Activated CD8-positive, alpha-beta memory T cell treated with anti-CD3 and anti-CD28 coated beads for 36 hours (primary cell): ENCODE measurements around the gene STK32C. TPM values are rescaled to one million over a fixed set of nuclear protein-coding genes. Genes with fewer than 3 reads are reported as not detected.

ENCODE experiments used
- CTCF ChIA-PET: fragments of 350-600 bp; sonication (Branson Sonifier 250); formaldehyde crosslinking; loops from one replicate; lab custom pipeline; 2021; ENCODE audit warnings: antibody characterized with exemption; lab: Charles Lee
- POLR2A ChIA-PET: fragments of 350-600 bp; sonication (Branson Sonifier 250); formaldehyde crosslinking; loops from one replicate; lab custom pipeline; 2021; ENCODE audit warnings: antibody characterized with exemption; lab: Charles Lee
- total RNA-seq, 2 experiments: library from RNA; stranded (reverse); gene quantifications; one replicate each; pipeline ENCODE4 v1.2.3, GENCODE V29; 2021

STK32C gene
- total RNA-seq, 2 experiments from 2014 or later: 15.7 to 16.3 TPM

GRCh38 chr10:132255489-132256344, 52.0 kb downstream of the STK32C start:
- POLR2A ChIA-PET: no interaction called here
- CTCF ChIA-PET: no interaction called here

DNA sequence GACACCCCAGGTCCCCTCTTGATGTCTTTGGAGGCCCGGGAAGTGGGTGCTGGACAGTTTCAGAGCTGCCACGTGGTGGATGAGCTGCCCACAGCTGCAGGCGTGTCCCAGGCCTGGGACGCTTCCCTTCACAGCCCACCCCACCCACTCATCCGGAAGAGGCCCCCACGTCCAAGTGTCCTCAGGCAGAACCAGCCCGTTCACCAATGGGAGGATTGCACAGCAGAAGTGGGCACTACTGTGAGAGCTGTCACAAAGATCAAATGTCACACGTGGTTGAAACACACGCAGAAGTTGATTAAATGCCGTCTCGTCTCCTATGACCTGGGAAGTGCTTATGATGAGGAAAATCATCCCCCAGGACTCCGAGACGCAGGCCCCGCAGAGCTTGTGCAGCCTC, 52.9 kb downstream of the STK32C start:
- CTCF ChIA-PET: no interaction called here
- POLR2A ChIA-PET: no interaction called here

GRCh38 chr10:132253092-132253687, 54.6 kb downstream of the STK32C start:
- ChIA-PET POLR2A (interaction anchor here (0.6 kb wide), 1 partner anchor 128 kb away, joined by 4 read pairs; no protein-coding TSS in a partner anchor), CTCF (no interaction called here)

DNA sequence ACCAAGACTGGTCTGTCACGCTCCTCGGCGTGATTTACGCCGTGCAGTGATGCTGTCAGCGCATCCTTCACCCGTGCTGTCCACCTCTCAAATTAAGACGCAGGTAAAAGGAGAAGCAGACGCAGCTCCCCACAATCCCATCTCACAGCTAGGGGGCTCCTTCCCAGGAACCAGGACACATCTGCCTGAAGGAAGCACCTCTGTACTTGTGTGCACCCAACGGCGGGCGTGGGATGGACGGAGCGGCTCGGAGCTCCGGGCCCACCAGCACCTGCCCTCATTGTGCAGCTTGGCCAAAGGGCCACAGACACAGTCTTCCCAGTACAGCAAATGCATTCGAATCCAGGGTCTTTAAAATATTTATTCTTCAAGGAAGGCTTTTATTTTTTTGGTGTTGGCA, 55.3 kb downstream of the STK32C start:
- POLR2A ChIA-PET: no interaction called here
- CTCF ChIA-PET: no interaction called here

DNA sequence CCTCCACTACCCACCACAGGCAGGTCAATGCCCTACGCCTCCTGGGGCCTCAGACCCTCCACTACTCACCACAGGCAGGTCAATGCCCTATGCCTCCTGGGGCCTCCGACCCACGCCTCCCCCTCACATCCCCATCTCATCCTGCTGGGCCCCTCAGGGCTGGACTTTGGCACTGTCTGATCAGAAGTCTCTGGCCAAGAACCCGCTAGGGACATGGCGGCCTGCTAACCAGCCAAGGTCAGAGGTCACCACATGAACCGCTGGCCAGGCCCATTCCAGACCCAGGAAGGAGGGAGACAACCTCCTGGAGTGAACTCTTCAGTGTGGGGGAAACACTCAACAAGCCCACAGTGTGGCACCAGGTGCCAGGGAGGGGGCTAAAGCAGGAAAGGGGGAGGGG, 55.8 kb downstream of the STK32C start:
- CTCF ChIA-PET: no interaction called here
- POLR2A ChIA-PET: no interaction called here

GRCh38 chr10:132250481-132251475, 57.0 kb downstream of the STK32C start:
- ChIA-PET POLR2A (no interaction called here), CTCF (no interaction called here)

GRCh38 chr10:132249824-132250375, 57.9 kb downstream of the STK32C start:
- POLR2A ChIA-PET: no interaction called here
- CTCF ChIA-PET: no interaction called here

DNA sequence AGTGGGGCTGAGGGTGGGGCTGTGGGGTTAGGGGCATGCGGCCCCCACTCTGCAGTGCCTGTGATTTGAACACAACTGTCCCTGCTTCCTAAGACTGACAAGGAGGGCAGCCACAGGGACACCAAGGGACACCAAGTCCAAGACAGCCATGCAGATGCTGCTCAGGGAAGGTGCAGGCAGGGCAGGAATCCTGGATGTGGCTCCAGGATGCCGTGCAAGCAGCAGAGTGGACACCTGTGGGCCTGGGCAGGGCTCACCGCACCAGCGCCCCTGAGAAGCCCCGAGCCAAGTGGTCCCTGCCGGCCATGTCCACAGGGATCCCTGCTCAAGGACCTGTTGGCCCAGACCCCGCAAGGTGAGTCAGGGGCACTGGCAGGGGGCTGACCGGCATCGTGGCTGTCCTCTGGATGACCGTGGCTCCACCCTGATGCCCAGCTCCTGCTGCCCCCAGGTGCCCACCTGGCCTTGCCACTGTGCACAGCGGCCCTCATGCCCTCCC, 58.5 kb downstream of the STK32C start:
- ChIA-PET POLR2A (no interaction called here), CTCF (no interaction called here)

DNA sequence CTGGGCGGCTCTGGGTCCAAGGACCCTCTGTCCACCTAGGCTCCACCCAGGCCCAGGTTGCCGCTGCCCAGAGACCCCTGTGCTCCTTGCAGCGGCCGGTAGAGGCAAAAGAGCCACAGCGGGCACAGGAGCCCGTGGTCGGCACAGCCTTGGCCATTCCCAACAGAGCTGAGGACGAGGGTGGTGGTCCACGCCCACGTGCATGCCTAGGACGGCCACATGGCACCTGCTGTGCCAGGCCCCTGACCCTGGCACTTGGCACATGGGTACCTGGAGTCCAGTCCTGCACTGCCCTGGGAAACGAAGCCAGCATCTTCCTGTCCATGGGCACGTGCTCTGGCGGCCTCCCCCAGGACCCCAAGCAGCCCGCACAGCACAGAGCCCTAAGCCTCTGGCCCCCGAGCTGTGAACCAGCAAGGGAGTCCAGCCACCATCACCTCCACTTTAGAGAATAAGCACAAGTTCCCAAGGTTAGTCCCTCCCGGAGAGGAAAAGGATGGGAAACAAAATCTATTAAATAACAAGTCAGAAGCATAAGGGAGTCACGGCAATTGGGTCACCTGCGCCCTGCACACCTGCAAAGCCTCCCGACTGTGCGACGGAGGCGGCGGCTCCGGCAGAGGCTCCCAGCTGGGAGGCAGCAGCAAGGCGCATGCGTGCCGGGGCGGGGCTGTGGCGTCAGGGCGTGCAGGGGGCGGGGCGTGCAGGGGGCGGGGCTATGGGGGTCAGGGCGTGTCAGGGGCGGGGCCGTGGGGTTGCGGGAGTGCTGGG, 59.1 kb downstream of the STK32C start:
- POLR2A ChIA-PET: no interaction called here
- CTCF ChIA-PET: no interaction called here

- POLR2A ChIA-PET: no interaction called here
Observed at GRCh38 chr10:132247943-132248342, 59.8 kb downstream of the STK32C start.

DNA sequence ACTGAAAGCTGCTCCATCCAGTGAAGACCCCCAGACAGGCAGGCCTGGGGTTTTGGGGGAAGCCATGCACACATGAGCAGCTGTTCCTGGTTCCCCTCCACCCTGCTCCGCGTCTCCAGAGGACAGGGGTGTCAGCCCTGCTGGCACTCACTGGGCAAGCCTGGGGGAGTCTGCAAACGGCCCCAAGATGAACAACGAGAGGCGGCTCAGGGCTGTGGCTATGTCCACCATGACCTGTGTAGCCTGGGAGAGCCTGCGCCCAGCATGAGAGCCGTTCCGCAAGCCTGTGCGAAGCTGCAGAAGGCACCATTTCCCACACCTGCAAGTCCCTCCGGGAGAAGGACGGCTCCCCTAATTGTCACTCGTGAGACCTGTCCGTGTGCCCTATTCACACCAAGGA, 61.5 kb downstream of the STK32C start:
- CTCF ChIA-PET: no interaction called here

More at GRCh38 chr10:132247943-132248342, 59.8 kb downstream of the STK32C start:
- CTCF ChIA-PET: no interaction called here

DNA sequence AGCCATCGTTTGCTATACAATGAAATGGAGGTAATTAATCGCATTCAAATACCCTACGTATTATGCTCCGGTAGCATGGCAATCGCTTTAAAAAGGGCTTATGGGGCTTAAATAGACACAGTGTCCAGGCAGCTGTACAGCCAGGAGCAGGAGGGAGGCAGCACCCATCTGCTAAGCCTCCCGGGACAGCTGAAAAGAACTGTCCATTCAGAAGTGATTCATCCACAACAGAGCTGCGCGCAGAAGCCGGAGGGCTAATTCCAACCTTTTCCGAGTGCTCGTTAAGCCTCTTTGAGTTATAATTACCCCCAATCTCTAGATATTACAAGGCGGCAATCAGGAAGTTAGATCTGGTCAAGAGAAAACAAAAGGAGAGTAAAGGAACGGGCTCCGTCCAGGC, 62.7 kb downstream of the STK32C start:
- ChIA-PET POLR2A (no interaction called here), CTCF (no interaction called here)

More for the DNA sequence above, 61.5 kb downstream of the STK32C start:
- POLR2A ChIA-PET: no interaction called here

DNA sequence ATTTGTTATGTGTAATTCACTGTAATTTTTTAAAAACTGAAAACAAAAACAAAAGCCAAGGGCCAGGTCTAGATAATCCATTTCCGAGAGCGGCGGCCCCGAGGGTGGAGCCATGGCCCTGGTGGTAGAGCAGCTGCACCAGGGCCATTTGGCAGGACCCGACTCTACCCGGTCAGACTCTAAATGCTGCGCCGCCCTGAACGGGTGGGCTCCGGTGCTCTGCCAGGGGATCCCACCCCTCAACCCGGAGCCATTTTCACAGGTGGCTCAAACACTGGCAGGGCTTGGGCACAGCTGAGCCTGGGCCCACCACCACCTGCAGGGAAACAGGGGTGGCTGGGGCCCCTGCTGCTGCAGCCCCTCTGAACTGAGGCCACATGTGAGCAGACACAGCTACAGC, 64.1 kb downstream of the STK32C start:
- ChIA-PET POLR2A (no interaction called here), CTCF (no interaction called here)

GRCh38 chr10:132243141-132243540, 64.6 kb downstream of the STK32C start:
- ChIA-PET CTCF (no interaction called here), POLR2A (no interaction called here)

- ChIA-PET CTCF (no interaction called here), POLR2A (no interaction called here)
Observed at GRCh38 chr10:132242103-132242840, 65.5 kb downstream of the STK32C start.

GRCh38 chr10:132241496-132241895, 66.3 kb downstream of the STK32C start:
- POLR2A ChIA-PET: no interaction called here
- CTCF ChIA-PET: no interaction called here

GRCh38 chr10:132241086-132241485, 66.7 kb downstream of the STK32C start:
- POLR2A ChIA-PET: no interaction called here
- CTCF ChIA-PET: no interaction called here

DNA sequence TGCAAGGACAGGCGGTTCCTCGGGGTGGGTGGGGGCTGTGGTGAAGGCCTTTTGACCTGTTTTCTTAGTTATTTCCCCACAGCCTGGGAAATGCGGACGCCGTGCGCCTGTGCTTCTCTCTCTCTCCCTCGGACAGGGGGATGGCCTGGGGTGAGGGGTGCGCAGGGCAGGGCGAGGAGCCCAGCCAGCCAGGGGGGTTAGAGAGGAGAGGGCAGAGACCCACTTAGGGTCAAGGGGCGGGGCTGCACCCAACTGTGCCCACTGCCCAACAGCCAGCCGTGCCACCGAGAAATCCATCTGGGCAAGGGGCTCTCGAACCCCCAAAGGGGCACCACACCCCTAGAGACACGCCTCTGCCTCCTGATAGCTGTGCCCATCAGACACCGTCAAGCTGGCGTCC, 67.2 kb downstream of the STK32C start:
- CTCF ChIA-PET: no interaction called here
- POLR2A ChIA-PET: no interaction called here
